AG09309 (cell line): ENCODE measurements around the gene ZBTB9.

Experiments used
- DNase-seq: peaks from one replicate; pipeline ENCODE4 v3.0.0-alpha.2; 2010; ENCODE audit warnings: low read depth
- H3K4me3 ChIP-seq: 2 replicates; pipeline ENCODE4 v1.5.1; 2011; ENCODE audit warnings: mild to moderate bottlenecking, low read depth, low read length, moderate library complexity; ENCODE audit not compliant: control insufficient read depth
- CTCF ChIP-seq: IDR thresholded peaks from 2 replicates; pipeline ENCODE4 v1.5.1; 2011; ENCODE audit warnings: mild to moderate bottlenecking, low read depth, low read length, inconsistent platforms; ENCODE audit not compliant: insufficient read depth, control insufficient read depth; ENCODE audit errors: missing control alignments

ZBTB9 gene

DNA sequence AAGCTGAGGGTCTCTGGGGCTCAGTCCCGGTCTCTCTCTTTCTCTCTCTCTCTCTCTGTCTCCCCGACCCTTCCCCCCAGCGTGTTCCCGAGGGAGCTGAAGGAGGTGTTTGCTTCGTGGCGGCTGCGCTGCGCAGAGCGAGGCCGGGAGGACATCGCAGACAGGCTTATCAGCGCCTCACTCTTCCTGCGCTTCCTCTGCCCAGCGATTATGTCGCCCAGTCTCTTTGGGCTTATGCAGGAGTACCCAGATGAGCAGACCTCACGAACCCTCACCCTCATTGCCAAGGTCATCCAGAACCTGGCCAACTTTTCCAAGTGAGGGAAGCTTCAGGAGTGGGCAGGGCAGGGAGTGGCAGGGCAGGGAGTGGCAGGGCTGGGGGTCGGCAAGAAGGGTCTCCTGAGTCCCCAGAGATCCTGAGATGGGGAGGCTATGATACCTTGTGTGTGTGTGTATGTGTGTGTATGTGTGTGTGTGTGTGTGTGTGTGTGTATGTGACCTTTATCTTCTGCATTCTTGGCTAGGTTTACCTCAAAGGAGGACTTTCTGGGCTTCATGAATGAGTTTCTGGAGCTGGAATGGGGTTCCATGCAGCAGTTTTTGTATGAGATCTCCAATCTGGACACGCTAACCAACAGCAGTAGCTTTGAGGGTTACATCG is 13.6 kb upstream of the ZBTB9 start:
- DNase-seq, result no peak
- H3K4me3 ChIP-seq, result no peak overlapping the region
- no peak for TF ChIP-seq CTCF

DNA sequence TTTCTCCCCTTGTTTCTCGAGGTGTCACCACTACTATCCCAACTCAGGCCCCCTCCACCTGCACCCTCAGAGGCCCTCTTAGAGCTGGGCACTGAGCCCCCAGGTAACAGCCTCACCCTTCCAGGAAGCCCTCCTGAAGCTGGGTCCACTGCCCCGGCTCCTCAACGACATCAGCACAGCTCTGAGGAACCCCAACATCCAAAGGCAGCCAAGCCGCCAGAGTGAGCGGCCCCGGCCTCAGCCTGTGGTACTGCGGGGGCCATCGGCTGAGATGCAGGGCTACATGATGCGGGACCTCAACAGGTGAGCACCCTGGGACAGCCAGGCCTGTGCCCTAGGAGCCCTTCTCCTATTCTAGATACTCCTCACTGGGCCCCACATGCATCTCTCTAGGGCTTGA is 12.9 kb upstream of the ZBTB9 start:
- TF ChIP-seq CTCF, result no peak
- DNase-seq, result no peak
- no peak overlapping the region for H3K4me3 ChIP-seq

- no peak for TF ChIP-seq CTCF
- H3K4me3 ChIP-seq, result no peak overlapping the region
- DNase-seq, result no peak
Observed at GRCh38 chr6:33442283-33442682, 12.1 kb upstream of the ZBTB9 start.

DNA sequence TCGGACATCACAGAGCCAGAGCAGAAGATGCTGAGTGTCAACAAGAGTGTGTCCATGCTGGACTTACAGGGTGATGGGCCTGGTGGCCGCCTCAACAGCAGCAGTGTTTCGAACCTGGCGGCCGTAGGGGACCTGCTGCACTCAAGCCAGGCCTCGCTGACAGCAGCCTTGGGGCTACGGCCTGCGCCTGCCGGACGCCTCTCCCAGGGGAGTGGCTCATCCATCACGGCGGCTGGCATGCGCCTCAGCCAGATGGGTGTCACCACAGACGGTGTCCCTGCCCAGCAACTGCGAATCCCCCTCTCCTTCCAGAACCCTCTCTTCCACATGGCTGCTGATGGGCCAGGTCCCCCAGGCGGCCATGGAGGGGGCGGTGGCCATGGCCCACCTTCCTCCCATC is 11.4 kb upstream of the ZBTB9 start:
- H3K4me3 ChIP-seq, result no peak overlapping the region
- no peak for TF ChIP-seq CTCF
- no peak for DNase-seq

DNA sequence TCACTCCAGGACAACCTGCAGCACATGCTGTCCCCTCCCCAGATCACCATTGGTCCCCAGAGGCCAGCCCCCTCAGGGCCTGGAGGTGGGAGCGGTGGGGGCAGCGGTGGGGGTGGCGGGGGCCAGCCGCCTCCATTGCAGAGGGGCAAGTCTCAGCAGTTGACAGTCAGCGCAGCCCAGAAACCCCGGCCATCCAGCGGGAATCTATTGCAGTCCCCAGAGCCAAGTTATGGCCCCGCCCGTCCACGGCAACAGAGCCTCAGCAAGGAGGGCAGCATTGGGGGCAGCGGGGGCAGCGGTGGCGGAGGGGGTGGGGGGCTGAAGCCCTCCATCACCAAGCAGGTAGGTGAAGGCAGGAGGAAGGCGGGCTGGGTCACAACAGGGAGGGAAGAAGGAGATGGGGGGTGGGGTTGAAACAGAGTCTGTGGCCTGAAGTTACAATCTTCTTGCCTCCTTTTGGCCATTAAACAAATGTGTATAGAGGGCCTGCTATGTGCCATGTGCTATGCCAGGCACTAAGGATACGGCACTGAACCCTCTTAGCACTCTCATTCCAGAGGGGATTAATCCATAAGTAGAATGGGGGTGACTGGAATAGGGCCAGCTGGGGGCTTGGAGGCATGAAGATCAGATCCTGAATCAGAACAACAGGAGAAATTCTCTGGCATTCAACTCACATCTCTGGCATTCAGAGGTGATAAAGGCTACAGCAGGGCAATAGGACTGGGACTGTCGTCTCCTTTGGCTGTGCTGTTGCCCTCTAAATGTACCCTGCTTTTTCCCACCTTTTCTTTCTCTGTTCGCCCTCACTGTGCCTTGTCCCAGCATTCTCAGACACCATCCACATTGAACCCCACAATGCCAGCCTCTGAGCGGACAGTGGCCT is 10.5 kb upstream of the ZBTB9 start:
- no peak for DNase-seq
- H3K4me3 ChIP-seq, result no peak overlapping the region
- no peak for TF ChIP-seq CTCF

DNA sequence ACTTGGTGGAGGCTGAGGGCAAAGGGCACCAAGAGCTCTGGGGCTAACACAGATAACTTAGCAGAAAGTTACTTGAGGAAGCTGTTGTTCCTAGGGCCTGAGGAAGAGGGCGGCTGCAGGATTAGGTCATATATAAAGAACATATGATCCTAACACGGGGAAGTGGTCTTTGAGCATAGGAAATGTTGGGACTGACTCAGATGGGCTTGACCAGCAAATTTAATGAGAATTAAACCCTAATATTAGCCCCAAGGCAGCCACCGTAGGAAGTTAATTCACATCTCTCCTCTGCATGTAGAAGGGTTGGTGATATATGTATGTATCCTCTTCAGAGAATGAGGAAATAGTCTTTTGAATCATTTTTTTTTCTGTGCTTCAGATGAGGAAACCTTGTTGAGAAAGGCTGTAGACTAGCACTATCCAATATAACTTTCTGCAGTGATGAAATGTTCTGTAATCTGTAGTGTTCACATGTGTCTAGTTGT is 9.2 kb upstream of the ZBTB9 start:
- H3K4me3 ChIP-seq, result no peak overlapping the region
- no peak for TF ChIP-seq CTCF
- DNase-seq, result no peak
